GM12878 (cell line): Measurements from ENCODE around the gene DRC1.

ENCODE experiments used
- BMI1 ChIP-seq: fragments of 450-650 bp; IDR thresholded peaks from 2 replicates; pipeline ENCODE4 v1.6.1; 2016; ENCODE audit warnings: mild to moderate bottlenecking, moderate library complexity, borderline replicate concordance
- CEBPB ChIP-seq, 2 experiments: fragments of 150-350 bp in 1 of 2; IDR thresholded peaks; 2 replicates each; pipeline ENCODE4 v1.6.1; 2012 to 2014; ENCODE audit warnings: low read depth in 2 of 2, low read length in 2 of 2, borderline replicate concordance in 1 of 2, inconsistent platforms in 1 of 2
- CTCF ChIP-seq, 3 experiments: IDR thresholded peaks in 2 of 3; conservative IDR thresholded peaks in 1 of 3; 2 replicates each; pipeline ENCODE4 v1.5.1; 2011; ENCODE audit warnings: low read depth in 3 of 3, low read length in 3 of 3, mild to moderate bottlenecking in 3 of 3, control low read depth in 2 of 3, moderate library complexity in 2 of 3, inconsistent platforms in 1 of 3, mixed read lengths in 1 of 3; ENCODE audit not compliant: control insufficient read depth in 2 of 3, insufficient read depth in 1 of 3; ENCODE audit errors: extremely low read depth in 1 of 3
- GABPA ChIP-seq: IDR thresholded peaks from 2 replicates; pipeline ENCODE4 v1.6.1; 2014; ENCODE audit warnings: antibody characterized with exemption, low read depth, mild to moderate bottlenecking, inconsistent platforms
- MEF2A ChIP-seq: IDR thresholded peaks from 2 replicates; pipeline ENCODE4 v1.6.1; 2011; ENCODE audit warnings: low read depth, mild to moderate bottlenecking, low read length, moderate library complexity; ENCODE audit not compliant: insufficient read depth
- POLR2AphosphoS2 ChIP-seq: IDR thresholded peaks from 2 replicates; pipeline ENCODE4 v1.6.1; 2011; ENCODE audit warnings: low read depth, mild to moderate bottlenecking, low read length, improper control_type of control experiment, moderate library complexity
- REST ChIP-seq: IDR thresholded peaks from 2 replicates; pipeline ENCODE4 v1.6.1; 2012; ENCODE audit warnings: mild to moderate bottlenecking, low read depth, low read length
- STAT3 ChIP-seq: IDR thresholded peaks from 2 replicates; pipeline ENCODE4 v1.6.1; 2011; ENCODE audit warnings: low read depth, low read length, improper control_type of control experiment
- TAF1 ChIP-seq: IDR thresholded peaks from 2 replicates; pipeline ENCODE4 v1.6.1; 2011; ENCODE audit warnings: mild to moderate bottlenecking, low read depth, low read length, borderline replicate concordance

DNA sequence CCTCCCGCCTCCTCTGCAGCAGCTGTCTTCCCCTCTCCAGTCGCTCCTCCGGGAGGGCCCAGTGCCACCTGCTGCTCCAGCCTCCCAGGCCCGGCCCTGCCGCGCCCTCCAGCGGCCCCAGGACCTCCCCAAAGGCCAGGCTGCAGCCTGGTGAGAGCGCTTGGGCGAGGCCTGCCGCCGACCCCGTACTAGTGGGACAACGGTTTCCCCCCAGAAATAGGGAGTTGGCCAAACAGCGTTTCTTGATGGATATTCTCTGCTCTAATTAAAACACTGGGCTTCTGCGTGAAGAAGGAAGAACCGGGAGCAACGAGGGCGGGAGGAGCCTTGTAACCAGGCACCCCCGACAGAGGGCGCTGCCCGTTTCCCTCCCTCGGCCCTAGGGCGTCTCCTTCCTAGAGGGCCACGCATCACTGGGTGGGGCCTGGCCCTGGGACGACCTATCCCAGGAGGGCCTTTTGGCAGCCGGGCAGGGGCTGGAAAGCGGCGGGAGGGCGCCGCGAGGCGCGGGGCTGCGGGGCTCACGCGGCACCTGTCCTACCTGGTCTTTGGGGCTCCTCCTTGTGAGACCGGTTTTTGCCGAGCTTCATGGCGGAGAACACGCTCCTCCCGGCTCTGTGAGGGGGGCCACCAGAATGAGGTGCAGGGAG is 101.6 kb downstream of the DRC1 start:
- peak; percentile 75 to 88 (median 88) for TF ChIP-seq CTCF (IDR thresholded peaks at IDR 0.05 in 2 of 3, conservative IDR thresholded peaks at IDR 0.05 in 1 of 3; ENCODE audit: control insufficient read depth in 2 of 3, extremely low read depth in 1 of 3, insufficient read depth in 1 of 3, low read depth in 3 of 3, low read length in 3 of 3)
- no peak for TF ChIP-seq MEF2A
- TF ChIP-seq STAT3: no peak
- no peak for TF ChIP-seq TAF1
- TF ChIP-seq POLR2AphosphoS2: no peak
- no peak for TF ChIP-seq CEBPB (IDR thresholded peaks at IDR 0.05; ENCODE audit: borderline replicate concordance in 1 of 2, low read depth in 2 of 2, low read length in 2 of 2)
- TF ChIP-seq BMI1: no peak
- no peak for TF ChIP-seq REST
- TF ChIP-seq GABPA: no peak
